ENCODE results near the gene RNU6-7. TPM values are rescaled to one million over a fixed set of nuclear protein-coding genes. Genes with fewer than 3 reads are reported as not detected.

Gene RNU6-7
- total and polyA plus RNA-seq, 2 of the 13 experiments (the other 11 are each of a cell fraction or from before 2014, with no cell fraction given), result under 0.01 TPM; not detected in 1

GRCh38 chr14:32202998-32203882, 1.4 kb downstream of the RNU6-7 start, which contains the start of gene RNU6-8 (continued):
- TF ChIP-seq, protein P1, sequence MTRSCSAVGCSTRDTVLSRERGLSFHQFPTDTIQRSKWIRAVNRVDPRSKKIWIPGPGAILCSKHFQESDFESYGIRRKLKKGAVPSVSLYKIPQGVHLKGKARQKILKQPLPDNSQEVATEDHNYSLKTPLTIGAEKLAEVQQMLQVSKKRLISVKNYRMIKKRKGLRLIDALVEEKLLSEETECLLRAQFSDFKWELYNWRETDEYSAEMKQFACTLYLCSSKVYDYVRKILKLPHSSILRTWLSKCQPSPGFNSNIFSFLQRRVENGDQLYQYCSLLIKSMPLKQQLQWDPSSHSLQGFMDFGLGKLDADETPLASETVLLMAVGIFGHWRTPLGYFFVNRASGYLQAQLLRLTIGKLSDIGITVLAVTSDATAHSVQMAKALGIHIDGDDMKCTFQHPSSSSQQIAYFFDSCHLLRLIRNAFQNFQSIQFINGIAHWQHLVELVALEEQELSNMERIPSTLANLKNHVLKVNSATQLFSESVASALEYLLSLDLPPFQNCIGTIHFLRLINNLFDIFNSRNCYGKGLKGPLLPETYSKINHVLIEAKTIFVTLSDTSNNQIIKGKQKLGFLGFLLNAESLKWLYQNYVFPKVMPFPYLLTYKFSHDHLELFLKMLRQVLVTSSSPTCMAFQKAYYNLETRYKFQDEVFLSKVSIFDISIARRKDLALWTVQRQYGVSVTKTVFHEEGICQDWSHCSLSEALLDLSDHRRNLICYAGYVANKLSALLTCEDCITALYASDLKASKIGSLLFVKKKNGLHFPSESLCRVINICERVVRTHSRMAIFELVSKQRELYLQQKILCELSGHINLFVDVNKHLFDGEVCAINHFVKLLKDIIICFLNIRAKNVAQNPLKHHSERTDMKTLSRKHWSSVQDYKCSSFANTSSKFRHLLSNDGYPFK (CRISPR knock-in tag; IDR thresholded peaks at IDR 0.05; ENCODE audit: borderline replicate concordance), result peak; percentile 86; the same call in 1 of the 2 replicates
- TF ChIP-seq, protein P2, sequence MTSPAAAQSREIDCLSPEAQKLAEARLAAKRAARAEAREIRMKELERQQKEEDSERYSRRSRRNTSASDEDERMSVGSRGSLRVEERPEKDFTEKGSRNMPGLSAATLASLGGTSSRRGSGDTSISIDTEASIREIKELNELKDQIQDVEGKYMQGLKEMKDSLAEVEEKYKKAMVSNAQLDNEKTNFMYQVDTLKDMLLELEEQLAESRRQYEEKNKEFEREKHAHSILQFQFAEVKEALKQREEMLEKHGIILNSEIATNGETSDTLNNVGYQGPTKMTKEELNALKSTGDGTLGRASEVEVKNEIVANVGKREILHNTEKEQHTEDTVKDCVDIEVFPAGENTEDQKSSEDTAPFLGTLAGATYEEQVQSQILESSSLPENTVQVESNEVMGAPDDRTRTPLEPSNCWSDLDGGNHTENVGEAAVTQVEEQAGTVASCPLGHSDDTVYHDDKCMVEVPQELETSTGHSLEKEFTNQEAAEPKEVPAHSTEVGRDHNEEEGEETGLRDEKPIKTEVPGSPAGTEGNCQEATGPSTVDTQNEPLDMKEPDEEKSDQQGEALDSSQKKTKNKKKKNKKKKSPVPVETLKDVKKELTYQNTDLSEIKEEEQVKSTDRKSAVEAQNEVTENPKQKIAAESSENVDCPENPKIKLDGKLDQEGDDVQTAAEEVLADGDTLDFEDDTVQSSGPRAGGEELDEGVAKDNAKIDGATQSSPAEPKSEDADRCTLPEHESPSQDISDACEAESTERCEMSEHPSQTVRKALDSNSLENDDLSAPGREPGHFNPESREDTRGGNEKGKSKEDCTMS (CRISPR knock-in tag; conservative IDR thresholded peaks at IDR 0.05), result no peak; the same call in 1 of the 2 replicates
- TF ChIP-seq SP140L (CRISPR knock-in tag; IDR thresholded peaks at IDR 0.05; ENCODE audit: borderline replicate concordance) (peak; percentile 98), HNRNPK (IDR thresholded peaks at IDR 0.05; ENCODE audit: low read depth, low read length, poor library complexity, severe bottlenecking) (no peak), PLSCR1 (CRISPR knock-in tag; IDR thresholded peaks at IDR 0.05; ENCODE audit: borderline replicate concordance) (peak; percentile 84; the same call in 1 of the 2 replicates), FOXK2 (IDR thresholded peaks at IDR 0.05) (no peak), RARA (CRISPR knock-in tag; IDR thresholded peaks at IDR 0.05) (peak; percentile 47; the same call in 1 of the 2 replicates), ARNT (IDR thresholded peaks at IDR 0.05) (no peak), ZC3H4 (CRISPR knock-in tag; IDR thresholded peaks at IDR 0.05; ENCODE audit: borderline replicate concordance) (0 out of 2 replicates have a peak, but pooled peaks have one; percentile 54), ZNF20 (CRISPR knock-in tag; IDR thresholded peaks at IDR 0.05) (peak; percentile 66), ZFP36L2 (CRISPR knock-in tag; IDR thresholded peaks at IDR 0.05) (0 out of 2 replicates have a peak, but pooled peaks have one; percentile 75), ZSCAN22 (CRISPR knock-in tag; IDR thresholded peaks at IDR 0.05) (no peak), ATF7-NPFF (CRISPR knock-in tag; IDR thresholded peaks at IDR 0.05; ENCODE audit: low read depth) (no peak; the same call in 1 of the 2 replicates), ZNF644 (CRISPR knock-in tag; IDR thresholded peaks at IDR 0.05; ENCODE audit: low read depth) (peak; percentile 55; the same call in 1 of the 2 replicates), ZNF138 (CRISPR knock-in tag; IDR thresholded peaks at IDR 0.05; ENCODE audit: low read depth) (0 out of 2 replicates have a peak, but pooled peaks have one; percentile 25), RBM22 (optimal IDR thresholded peaks at IDR 0.05; ENCODE audit: low read length) (peak; percentile 86), LCORL (IDR thresholded peaks at IDR 0.05) (no peak), LCORL (CRISPR knock-in tag; IDR thresholded peaks at IDR 0.05) (peak; percentile 84), ZKSCAN8 (CRISPR knock-in tag; IDR thresholded peaks at IDR 0.05; ENCODE audit: borderline replicate concordance) (peak; percentile 91), MBD4 (IDR thresholded peaks at IDR 0.05; ENCODE audit: borderline replicate concordance, low read length) (no peak), ATF4 (CRISPR knock-in tag; IDR thresholded peaks at IDR 0.05) (no peak; a peak in 1 of 4 replicates)
- TF ChIP-seq, protein P3, sequence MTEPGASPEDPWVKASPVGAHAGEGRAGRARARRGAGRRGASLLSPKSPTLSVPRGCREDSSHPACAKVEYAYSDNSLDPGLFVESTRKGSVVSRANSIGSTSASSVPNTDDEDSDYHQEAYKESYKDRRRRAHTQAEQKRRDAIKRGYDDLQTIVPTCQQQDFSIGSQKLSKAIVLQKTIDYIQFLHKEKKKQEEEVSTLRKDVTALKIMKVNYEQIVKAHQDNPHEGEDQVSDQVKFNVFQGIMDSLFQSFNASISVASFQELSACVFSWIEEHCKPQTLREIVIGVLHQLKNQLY (CRISPR knock-in tag; IDR thresholded peaks at IDR 0.05), result peak; percentile 38; the same call in 1 of the 2 replicates
